ENCODE measurements around the gene CREG2. TPM values are rescaled to one million over a fixed set of nuclear protein-coding genes. Genes with fewer than 3 reads are reported as not detected.

The CREG2 gene
- total RNA-seq, 1 experiment from 2014 or later, result 1.3 TPM

GRCh38 chr2:101374821-101375561 lies 12.3 kb downstream of the CREG2 start:
- CTCF ChIA-PET, result no interaction called here
- Mint-ChIP-seq H3K27me3 (ENCODE audit: unreplicated experiment) (no peaks in the 10 kb centered on the region), H3K4me1 (ENCODE audit: low read depth, unreplicated experiment) (peaks cover 15% of the 10 kb centered on the region), H3K27ac (ENCODE audit: unreplicated experiment) (no peak overlapping the region), H3K36me3 (ENCODE audit: insufficient read depth, unreplicated experiment) (no peaks in the 10 kb centered on the region), H3K9me3 (ENCODE audit: low read depth, unreplicated experiment) (no peaks in the 10 kb centered on the region), H3K4me3 (ENCODE audit: low read depth, unreplicated experiment) (no peak overlapping the region)
- TF ChIP-seq CTCF (IDR thresholded peaks at IDR 0.05; ENCODE audit: unreplicated experiment), result no peak
- intact Hi-C loops (cut with micrococcal nuclease; ENCODE audit: unreplicated experiment), result no loop called here
- no peak for DNase-seq
- BruUV-seq (replicated peaks), result no TSS peak

- H3K9me3 Mint-ChIP-seq (ENCODE audit: low read depth, unreplicated experiment), result no peaks in the 10 kb centered on the region
- H3K27me3 Mint-ChIP-seq (ENCODE audit: unreplicated experiment), result no peaks in the 10 kb centered on the region
- H3K36me3 Mint-ChIP-seq (ENCODE audit: insufficient read depth, unreplicated experiment), result no peaks in the 10 kb centered on the region
- intact Hi-C loops (cut with micrococcal nuclease; ENCODE audit: unreplicated experiment), result no loop called here
- BruUV-seq (replicated peaks), result no TSS peak
- no peak overlapping the region for H3K4me3 Mint-ChIP-seq (ENCODE audit: low read depth, unreplicated experiment)
- CTCF ChIA-PET, result no interaction called here
- peaks cover 15% of the 10 kb centered on the region for H3K4me1 Mint-ChIP-seq (ENCODE audit: low read depth, unreplicated experiment)
- TF ChIP-seq CTCF (IDR thresholded peaks at IDR 0.05; ENCODE audit: unreplicated experiment), result no peak
- H3K27ac Mint-ChIP-seq (ENCODE audit: unreplicated experiment), result no peak overlapping the region
- DNase-seq, result no peak
Measured at GRCh38 chr2:101372792-101373191, 14.5 kb downstream of the CREG2 start.

- BruUV-seq (replicated peaks), result no TSS peak
- Mint-ChIP-seq H3K9me3 (ENCODE audit: low read depth, unreplicated experiment) (no peaks in the 10 kb centered on the region), H3K4me1 (ENCODE audit: low read depth, unreplicated experiment) (peaks cover 15% of the 10 kb centered on the region), H3K27ac (ENCODE audit: unreplicated experiment) (no peak overlapping the region), H3K4me3 (ENCODE audit: low read depth, unreplicated experiment) (no peak overlapping the region), H3K36me3 (ENCODE audit: insufficient read depth, unreplicated experiment) (no peaks in the 10 kb centered on the region), H3K27me3 (ENCODE audit: unreplicated experiment) (no peaks in the 10 kb centered on the region)
- intact Hi-C loops (cut with micrococcal nuclease; ENCODE audit: unreplicated experiment), result no loop called here
- CTCF ChIA-PET, result interaction anchor here (0.6 kb wide), 1 partner anchor 11 kb away, joined by 4 read pairs; no protein-coding TSS in a partner anchor
- no peak for TF ChIP-seq CTCF (IDR thresholded peaks at IDR 0.05; ENCODE audit: unreplicated experiment)
- DNase-seq, result no peak
Measured at GRCh38 chr2:101371636-101372035, 15.7 kb downstream of the CREG2 start.

- Mint-ChIP-seq H3K4me3 (ENCODE audit: low read depth, unreplicated experiment) (no peak overlapping the region), H3K27ac (ENCODE audit: unreplicated experiment) (no peak overlapping the region), H3K36me3 (ENCODE audit: insufficient read depth, unreplicated experiment) (no peaks in the 10 kb centered on the region), H3K27me3 (ENCODE audit: unreplicated experiment) (no peaks in the 10 kb centered on the region), H3K9me3 (ENCODE audit: low read depth, unreplicated experiment) (no peaks in the 10 kb centered on the region), H3K4me1 (ENCODE audit: low read depth, unreplicated experiment) (peaks cover 15% of the 10 kb centered on the region)
- intact Hi-C loops (cut with micrococcal nuclease; ENCODE audit: unreplicated experiment), result no loop called here
- DNase-seq, result no peak
- CTCF ChIA-PET, result no interaction called here
- no peak for TF ChIP-seq CTCF (IDR thresholded peaks at IDR 0.05; ENCODE audit: unreplicated experiment)
- BruUV-seq (replicated peaks), result no TSS peak
Measured at GRCh38 chr2:101369100-101369499, 18.2 kb downstream of the CREG2 start.

All from Calu3 (cell line).